Activated CD8-positive, alpha-beta memory T cell treated with anti-CD3 and anti-CD28 coated beads for 1 hour (primary cell): Measurements from ENCODE around the gene RAB8A.
"Not testable (repeated sequence)": the region's sequence is repeated elsewhere in the genome, so short reads cannot be mapped to it uniquely, and the experiment has no call there.

Experiments used
- DNase-seq, 2 donors: peaks; one replicate each; pipeline ENCODE4 v3.0.0-alpha.2; 2020; ENCODE audit warnings: low read depth in 1 of 2; ENCODE audit errors: extremely low read depth in 1 of 2

RAB8A gene

DNA sequence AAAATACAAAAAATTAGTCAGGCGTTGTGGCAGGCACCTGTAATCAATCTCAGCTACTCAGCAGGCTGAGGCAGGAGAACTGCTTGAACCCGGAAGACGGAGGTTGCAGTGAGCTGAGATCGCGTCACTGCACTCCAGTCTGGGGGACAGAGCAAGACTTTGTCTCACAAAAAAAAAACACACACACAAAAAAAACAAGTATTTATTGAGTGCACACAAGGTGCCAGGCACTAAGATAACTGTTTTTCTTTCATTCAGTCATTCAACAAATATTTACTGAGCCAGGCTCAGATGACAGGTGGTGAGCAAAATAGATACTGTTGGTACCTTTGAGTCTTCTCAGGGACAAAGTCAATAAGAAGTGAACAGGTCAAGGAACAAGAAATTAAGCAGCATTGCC, 55.4 kb downstream of the RAB8A start:
- DNase-seq: no peak

DNA sequence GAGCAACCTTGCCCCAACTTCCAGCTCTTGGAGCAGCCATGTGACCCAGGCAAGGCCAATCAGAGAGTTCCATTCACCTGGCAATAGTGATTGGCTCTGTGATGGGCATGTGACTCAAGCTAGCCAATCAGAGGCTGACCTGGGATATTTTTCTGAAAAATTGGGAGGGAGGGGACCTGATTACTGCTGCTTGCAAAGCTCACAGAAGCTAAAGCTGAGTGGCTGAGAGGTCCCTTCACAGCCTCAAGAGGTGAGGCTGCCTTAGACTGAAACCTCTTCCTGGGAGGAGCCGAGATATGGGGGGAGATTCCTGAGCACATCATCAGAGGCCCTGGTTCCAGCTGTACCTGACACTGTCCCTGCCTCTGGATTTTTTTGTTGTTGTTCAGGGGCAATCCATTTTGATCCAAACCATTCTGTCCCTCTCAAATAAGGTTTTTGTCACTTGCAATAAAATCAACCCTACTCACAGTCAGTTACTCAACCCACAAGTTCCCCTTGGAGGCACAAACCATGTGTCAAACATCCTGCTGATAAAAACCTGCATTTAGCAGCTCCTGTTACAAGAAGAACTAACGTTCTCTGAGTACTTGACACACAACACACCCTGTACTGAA, 56.9 kb downstream of the RAB8A start:
- no peak for DNase-seq

- DNase-seq: no peak
Observed at GRCh38 chr19:16170134-16170533, 58.4 kb downstream of the RAB8A start.

- DNase-seq: no peak
Observed at GRCh38 chr19:16175954-16176353, 64.3 kb downstream of the RAB8A start.

DNA sequence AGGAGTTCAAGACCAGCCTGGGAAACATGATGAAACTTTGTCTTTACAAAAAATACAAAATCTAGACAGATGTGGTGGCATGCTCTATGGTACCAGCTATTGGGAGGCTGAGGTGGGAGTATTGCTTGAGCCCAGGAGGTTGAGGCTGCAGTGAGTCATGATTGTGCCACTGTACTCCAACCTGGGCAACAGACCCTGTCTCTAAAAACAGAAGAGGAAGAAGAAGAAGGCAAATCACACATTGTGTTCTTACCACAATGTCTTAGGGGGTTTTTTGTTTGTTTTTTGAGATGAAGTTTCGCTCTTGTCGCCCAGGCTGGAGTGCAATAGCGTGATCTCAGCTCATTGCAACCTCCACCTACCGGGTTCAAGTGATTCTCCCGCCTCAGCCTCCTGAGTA, 67.2 kb downstream of the RAB8A start:
- not testable (repeated sequence) for DNase-seq

DNA sequence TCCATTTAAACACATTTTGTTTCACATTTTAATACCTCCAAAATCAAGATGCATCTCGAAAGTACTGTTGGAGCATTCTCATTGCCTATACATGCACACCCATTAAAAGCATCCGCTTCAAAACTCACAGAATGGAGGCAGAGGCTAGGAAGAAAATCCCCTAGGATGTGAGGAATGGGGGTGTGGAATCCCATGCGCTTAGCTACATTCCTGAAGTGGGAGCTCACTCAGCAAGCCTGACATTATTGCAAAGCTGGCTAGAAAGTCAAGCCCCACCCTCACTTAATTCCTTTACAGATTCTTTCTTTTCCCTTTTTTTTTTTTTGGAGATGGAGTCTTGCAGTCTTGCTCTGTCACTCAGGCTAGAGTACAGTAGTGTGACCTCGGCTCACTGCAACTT, 68.9 kb downstream of the RAB8A start:
- no peak for DNase-seq
